GM20000 (cell line): ENCODE data around the gene SLC6A4.

Source experiments
- DNase-seq: peaks from one replicate; pipeline ENCODE4 v3.0.0; 2012; ENCODE audit warnings: low spot score
- CTCF ChIP-seq: IDR thresholded peaks from 2 replicates; pipeline ENCODE4 v1.5.1; 2012; ENCODE audit warnings: mild to moderate bottlenecking, control low read depth; ENCODE audit errors: extremely low read depth, missing control alignments

SLC6A4 gene

GRCh38 chr17:30220414-30220813, 15.1 kb downstream of the SLC6A4 start:
- TF ChIP-seq CTCF: no peak
- DNase-seq: no peak

GRCh38 chr17:30219833-30220232, 15.7 kb downstream of the SLC6A4 start:
- no peak for DNase-seq
- no peak for TF ChIP-seq CTCF

DNA sequence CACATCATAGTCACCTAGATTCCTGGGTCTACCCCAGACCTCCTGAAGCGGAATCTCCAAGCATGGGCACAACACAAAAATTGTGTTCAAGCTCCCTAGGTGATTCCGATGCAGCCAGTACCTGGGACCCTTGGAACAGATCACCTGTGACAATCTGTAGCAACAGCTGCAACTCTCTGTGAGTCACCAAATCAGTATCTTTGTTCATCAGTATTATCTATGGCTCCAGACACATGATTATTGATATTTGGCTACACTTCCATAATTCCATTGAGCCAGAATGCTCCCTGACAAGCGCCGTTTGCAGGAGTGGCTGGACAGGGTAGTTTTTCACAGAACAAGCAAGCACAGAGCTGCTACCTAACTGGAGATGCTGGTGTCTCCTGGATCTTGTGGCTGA, 16.2 kb downstream of the SLC6A4 start:
- no peak for TF ChIP-seq CTCF
- no peak for DNase-seq

DNA sequence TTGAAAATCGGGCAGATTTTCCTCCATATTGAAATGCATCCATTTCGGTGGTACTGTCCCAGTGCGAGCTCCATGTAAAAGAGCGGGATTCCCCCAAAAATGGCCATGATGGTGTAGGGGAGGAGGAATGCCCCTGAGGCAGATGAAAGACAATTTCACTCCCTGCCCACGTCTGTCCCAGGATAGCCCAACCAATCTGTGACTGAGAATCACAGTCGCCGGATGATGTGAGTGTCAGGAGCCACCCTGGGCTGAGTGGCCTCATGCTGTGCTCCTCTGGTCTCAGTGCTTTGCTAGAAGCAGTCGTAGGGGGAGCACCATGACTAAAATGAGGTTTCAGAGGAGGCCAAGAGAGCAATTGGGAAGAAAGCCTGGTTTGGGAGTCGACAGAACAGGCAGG, 16.7 kb downstream of the SLC6A4 start:
- DNase-seq: peak; percentile 52
- TF ChIP-seq CTCF: no peak

DNA sequence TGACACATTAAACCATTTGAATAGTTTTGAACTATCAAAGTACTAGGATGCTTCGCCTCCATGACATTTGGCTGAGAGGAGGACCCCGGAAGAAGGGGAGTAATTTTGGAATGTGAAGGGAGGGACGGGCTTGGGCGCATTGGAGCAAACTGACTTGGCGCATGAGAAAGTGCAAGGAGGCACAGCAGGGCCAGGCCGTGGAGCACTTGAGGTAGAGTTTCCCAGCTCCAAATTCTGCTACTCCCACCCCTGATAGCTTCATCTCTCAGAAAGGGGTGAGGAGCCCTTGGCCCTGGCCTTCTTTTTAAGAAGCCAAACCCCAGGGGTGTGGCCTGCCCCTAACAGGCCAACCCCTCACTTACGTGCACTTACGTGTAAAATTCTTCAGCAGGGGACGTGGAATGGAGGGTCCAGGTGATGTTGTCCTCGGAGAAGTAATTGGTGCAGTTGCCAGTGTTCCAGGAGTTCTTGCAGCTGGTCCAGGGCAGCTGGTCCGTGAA, 17.7 kb downstream of the SLC6A4 start:
- DNase-seq: no peak
- TF ChIP-seq CTCF: no peak

DNA sequence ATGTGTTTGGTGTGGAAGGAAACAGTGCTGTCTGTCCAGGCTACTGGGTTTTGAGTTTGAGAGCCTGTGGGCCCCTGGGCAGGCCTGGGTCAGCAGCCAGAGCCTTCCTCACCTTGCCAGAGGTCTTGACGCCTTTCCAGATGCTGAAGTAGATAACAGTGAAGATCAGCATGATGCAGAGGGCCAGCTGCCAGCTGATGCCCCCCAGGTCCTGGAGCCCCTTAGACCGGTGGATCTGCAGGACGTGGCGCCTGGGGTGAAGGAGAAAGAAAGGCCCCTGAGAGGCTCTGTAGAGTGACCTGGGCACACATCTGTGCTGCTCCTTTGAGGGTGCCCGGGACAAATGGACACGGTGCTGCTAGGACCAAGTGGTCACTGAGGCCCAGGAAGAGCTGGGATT, 18.4 kb downstream of the SLC6A4 start:
- no peak for DNase-seq
- TF ChIP-seq CTCF: no peak

DNA sequence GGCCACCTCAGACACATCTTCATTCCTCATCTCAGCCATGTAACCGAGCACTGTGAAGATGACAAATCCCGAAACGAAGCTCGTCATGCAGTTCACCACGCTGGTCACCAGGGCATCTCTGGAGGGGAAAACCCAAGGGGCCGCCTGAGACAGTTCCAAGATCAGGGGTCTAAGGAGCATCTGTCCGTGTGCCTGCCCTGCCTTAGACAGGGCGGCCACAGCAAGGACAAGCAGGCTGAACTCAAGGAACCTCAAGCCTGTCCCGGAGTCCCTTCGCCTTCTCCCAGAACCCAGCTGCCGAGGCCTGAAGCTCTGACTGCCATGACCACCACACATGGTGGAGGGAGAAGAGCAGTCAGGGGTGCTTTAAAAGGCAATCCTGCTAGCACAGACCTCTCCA, 22.7 kb downstream of the SLC6A4 start:
- TF ChIP-seq CTCF: no peak
- peak; percentile 75 for DNase-seq

DNA sequence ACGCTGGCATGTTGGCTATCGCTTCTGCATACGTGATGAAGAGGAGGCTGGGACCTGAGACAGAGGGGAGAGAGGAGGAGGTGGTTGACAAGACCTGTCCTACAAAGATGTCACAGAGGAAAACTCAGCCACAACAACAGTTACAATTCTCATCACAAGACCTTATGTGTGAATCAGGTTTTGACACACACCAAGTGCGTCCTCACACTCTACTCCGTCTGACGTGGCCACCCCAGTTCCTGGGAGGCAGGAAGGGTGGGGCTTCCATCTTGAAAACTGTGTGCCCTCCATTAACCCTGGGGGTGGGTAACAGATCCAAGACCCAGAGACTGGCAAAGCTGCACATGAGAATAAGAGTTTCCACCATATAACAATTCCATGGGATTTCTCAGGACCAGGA, 24.1 kb downstream of the SLC6A4 start:
- TF ChIP-seq CTCF: no peak
- no peak for DNase-seq
